Heart left ventricle (tissue), 16 donors: Measurements from ENCODE around the gene TEX26. TPM values are rescaled to one million over a fixed set of nuclear protein-coding genes. Genes with fewer than 3 reads are reported as not detected.

Experiments
- ATAC-seq, 4 donors: fragments of 200-7000 bp; cut with Tn5 transposase; one replicate each; pipeline ENCODE4 v1.9.1; 2020 to 2022; ENCODE audit warnings: moderate library complexity in 4 of 4, mild to moderate bottlenecking in 3 of 4, moderate number of reproducible peaks in 1 of 4
- DNase-seq, 5 donors: peaks; one replicate each; pipeline ENCODE4 v3.0.0-alpha.2; 2020
- H3K27ac ChIP-seq, 12 donors: fragments of 200-600 bp; sonication (generic) in 4 of 12; one replicate each; pipeline versions ENCODE4 v1.5.0 to v1.8.0; 2016 to 2022; ENCODE audit warnings: mild to moderate bottlenecking in 2 of 12
- H3K27me3 ChIP-seq, 9 donors: fragments of 200-600 bp; sonication (generic) in 2 of 9; one replicate each; pipeline versions ENCODE4 v1.5.1 to v1.8.0; 2016 to 2022; ENCODE audit warnings: mild to moderate bottlenecking in 3 of 9
- H3K36me3 ChIP-seq, 9 donors: fragments of 200-600 bp; sonication (generic) in 2 of 9; one replicate each; pipeline versions ENCODE4 v1.5.0 to v1.8.0; 2018 to 2022; ENCODE audit warnings: mild to moderate bottlenecking in 2 of 9
- H3K4me1 ChIP-seq, 12 donors: fragments of 200-600 bp; sonication (generic) in 4 of 12; one replicate each; pipeline versions ENCODE4 v1.5.0 to v1.8.0; 2016 to 2022; ENCODE audit warnings: mild to moderate bottlenecking in 3 of 12
- H3K4me3 ChIP-seq, 12 donors: fragments of 200-600 bp; sonication (generic) in 4 of 12; one replicate each; pipeline versions ENCODE4 v1.5.0 to v1.8.0; 2017 to 2022; ENCODE audit warnings: mild to moderate bottlenecking in 9 of 12, moderate library complexity in 4 of 12
- H3K9me3 ChIP-seq, 12 donors: fragments of 200-600 bp; sonication (generic) in 4 of 12; one replicate each; pipeline versions ENCODE4 v1.5.0 to v1.8.0; 2016 to 2022; ENCODE audit warnings: mild to moderate bottlenecking in 1 of 12
- POLR2A ChIP-seq, 2 donors: fragments of 450-650 bp; IDR thresholded peaks; one replicate each; pipeline ENCODE4 v1.6.1; 2017; ENCODE audit warnings: antibody characterized with exemption in 2 of 2, mild to moderate bottlenecking in 2 of 2, moderate library complexity in 2 of 2
- WGBS, 4 donors: extraction: QIAGEN DNeasy Blood & Tissue Kit in 2 of 4; methylation state at CpG; one replicate each; pipeline versions ENCODE4 v1.1.5 to v1.1.7; 2013 to 2018; 5-methylcytosine and 5-hydroxymethylcytosine counted together
- intact Hi-C, 10 donors: fragments of 100-400 bp; cut with DNase I; formaldehyde crosslinking; loops; one replicate each; pipeline versions ENCODE4 v1.11.1 to v1.14.2; 2022
- polyA plus RNA-seq, 2 donors: library from polyadenylated mRNA; stranded (reverse); fragments of 200-250 nt; gene quantifications; one replicate each; pipeline ENCODE4 v1.2.3, GENCODE V29; 2013
- total RNA-seq, 9 donors: library from RNA; depleted of rRNA in 2 of 9; stranded (reverse); fragments of >200 nt in 2 of 9; fragmentation: NEBNext Ultra II Directional in 3 of 9; extraction: Animal tissue kit (Norgen Biotek cat#: 25700) in 3 of 9; gene quantifications; one replicate each; pipeline versions ENCODE4 v1.1.0 to v1.2.4, GENCODE V29; 2016 to 2023
- TF ChIP-seq, protein P1 (sequence below), 12 donors: fragments of 200-600 bp; sonication (generic) in 4 of 12; IDR thresholded peaks; one replicate each; pipeline versions ENCODE4 v1.5.0 to v1.8.0; 2018 to 2022; ENCODE audit warnings: antibody characterized with exemption in 12 of 12, mild to moderate bottlenecking in 5 of 12
- donor health status: ischemic (EF 13 %, LVEDD 7.1; RV severe dilation, severe dysfunction).
- donor health status: healthy with polysubstance abuse.
- donor health status: DM: no; HTN: yes; CAD: no.
- donor health status: DM: no; HTN: no; CAD: no.
- donor health status: ischemic (EF 25% LVEDD 6.9; RV normal size, moderate dysfunction).
- donor health status: ischemic (EF 25% LVEDD 5.7; RV mildly dilated, moderate dysfunction).
- donor health status: healthy.
- donor health status: DM: yes; HTN: yes; CAD: no.
- donor health status: ischemic (EF 35%, LVEDD 5.7; RV mildly dilated, moderate dysfunction).
- donor health status: nonischemic (EF 11% LVEDD 7.7; RV severe dilation, severe dysfunction).
- donor health status: DM: yes; HTN: yes; CAD: no.
- donor health status: PGD.
- donor health status: ischemic (EF 29% LVEDD 5.4; RV normal size, mild dysfunction).
- donor health status: nonischemic (EF 23%, LVEDD 6.1; RV moderate dilation, normal function).

Gene TEX26
- total and polyA plus RNA-seq, 11 donors: not detected

DNA sequence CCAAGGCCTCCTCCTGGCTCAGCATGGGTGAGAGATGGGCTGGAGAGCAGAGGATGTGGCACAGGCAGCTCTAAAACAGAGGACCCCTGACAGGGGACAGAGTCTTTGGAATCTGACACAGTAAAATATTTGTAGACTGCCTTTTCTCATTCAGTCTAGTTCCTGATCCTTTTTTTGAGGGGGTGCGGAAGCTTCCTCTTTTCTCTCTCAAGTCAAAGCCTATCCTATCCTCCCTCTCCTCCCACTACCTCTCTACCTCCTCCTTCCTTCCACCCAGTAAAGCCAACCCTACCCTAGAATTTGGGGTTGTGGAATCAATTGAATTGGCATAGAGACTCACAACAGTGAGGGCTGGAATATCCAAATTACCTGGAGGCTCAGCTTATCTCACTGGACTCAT is 82.0 kb downstream of the TEX26 start:
- Histone ChIP-seq H3K4me3 (no peak overlapping the region), H3K27me3 (peaks cover 0 to 19% (median 0%) of the 10 kb centered on the region in 9 donors), H3K4me1 (no peaks in the 10 kb centered on the region), H3K9me3 (peaks cover 0 to 5% (median 0%) of the 10 kb centered on the region in 12 donors), H3K27ac (no peak overlapping the region), H3K36me3 (no peaks in the 10 kb centered on the region)
- WGBS, 4 donors: 89 to 97% (median 93%) methylated on average over 1 of the region's 1 CpG
- TF ChIP-seq, protein P1, sequence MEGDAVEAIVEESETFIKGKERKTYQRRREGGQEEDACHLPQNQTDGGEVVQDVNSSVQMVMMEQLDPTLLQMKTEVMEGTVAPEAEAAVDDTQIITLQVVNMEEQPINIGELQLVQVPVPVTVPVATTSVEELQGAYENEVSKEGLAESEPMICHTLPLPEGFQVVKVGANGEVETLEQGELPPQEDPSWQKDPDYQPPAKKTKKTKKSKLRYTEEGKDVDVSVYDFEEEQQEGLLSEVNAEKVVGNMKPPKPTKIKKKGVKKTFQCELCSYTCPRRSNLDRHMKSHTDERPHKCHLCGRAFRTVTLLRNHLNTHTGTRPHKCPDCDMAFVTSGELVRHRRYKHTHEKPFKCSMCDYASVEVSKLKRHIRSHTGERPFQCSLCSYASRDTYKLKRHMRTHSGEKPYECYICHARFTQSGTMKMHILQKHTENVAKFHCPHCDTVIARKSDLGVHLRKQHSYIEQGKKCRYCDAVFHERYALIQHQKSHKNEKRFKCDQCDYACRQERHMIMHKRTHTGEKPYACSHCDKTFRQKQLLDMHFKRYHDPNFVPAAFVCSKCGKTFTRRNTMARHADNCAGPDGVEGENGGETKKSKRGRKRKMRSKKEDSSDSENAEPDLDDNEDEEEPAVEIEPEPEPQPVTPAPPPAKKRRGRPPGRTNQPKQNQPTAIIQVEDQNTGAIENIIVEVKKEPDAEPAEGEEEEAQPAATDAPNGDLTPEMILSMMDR (IDR thresholded peaks at IDR 0.05): no peak
- no peak for TF ChIP-seq POLR2A (IDR thresholded peaks at IDR 0.05)
- DNase-seq: no peak
- intact Hi-C loops: no loop called here
- no peak for ATAC-seq

DNA sequence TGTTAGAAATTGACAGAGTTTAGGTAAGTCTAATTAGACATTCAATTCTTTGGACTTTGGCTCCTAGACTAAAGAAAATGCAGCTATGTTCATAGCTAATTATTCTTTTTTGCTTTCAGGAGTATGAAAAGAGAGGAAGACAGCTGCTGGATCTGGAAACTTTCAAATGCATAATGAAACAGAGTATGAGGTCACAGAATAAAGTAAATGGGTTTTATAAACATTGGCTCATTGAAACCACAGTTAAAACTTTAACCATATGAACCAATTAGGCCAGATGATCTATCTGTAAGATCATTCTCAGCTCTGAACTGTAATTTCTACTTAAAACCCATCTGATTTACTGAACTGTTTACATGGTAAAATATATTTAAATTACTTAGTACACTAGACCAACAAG is 82.7 kb downstream of the TEX26 start:
- intact Hi-C loops: no loop called here
- TF ChIP-seq, protein P1 (IDR thresholded peaks at IDR 0.05): no peak
- TF ChIP-seq POLR2A (IDR thresholded peaks at IDR 0.05): no peak
- H3K27ac ChIP-seq: no peak overlapping the region
- ATAC-seq (no peak), DNase-seq (no peak)
- no peak overlapping the region for H3K4me3 ChIP-seq
- no peaks in the 10 kb centered on the region for H3K36me3 ChIP-seq
- peaks cover 0 to 14% (median 0%) of the 10 kb centered on the region in 9 donors for H3K27me3 ChIP-seq
- no peaks in the 10 kb centered on the region for H3K4me1 ChIP-seq
- peaks cover 0 to 5% (median 0%) of the 10 kb centered on the region in 12 donors for H3K9me3 ChIP-seq

DNA sequence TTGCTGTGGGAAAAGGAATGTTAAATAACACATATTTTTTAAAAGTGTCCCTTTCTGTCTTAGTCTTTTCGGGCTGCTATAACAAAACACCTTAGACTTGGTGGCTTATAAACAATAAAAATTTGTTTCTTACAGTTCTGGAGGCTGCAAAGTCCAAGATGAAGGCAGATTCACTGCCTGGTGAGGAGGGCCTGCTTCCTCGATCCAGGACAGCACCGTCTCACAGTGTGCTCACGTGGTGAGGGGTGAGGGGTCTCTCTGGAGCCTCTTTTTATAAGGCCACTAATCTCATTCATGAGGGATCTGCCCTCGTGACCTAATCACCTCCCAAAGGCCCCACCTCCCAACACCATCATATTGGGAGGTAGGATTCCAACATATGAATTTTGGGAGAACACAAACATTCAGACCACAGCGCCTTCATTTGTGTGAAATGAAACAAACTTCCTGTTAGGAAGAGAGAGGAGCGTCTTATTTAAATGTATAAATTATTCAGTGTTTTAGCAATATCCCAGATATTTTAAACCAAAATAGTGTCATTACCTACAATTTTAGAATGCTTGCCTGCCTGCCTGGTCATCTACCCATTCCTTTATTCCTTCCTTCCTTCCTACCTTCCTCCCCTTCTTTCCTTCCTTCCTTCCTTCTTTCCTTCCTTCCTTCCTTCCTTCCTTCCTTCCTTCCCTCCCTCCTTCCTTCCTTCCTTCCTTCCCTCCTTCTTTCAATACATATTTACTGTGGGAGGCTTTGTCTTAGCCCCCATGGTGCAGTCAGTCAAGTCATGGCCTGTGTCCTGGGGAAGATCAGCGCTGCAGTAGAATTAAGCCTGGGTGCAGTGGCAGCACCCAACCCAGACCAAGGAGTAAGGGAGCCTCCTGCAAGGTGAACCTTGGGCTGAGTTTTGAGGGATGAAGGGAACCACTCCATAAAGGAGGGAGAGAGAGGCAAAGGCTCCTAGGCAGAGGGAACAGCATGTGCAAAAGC is 84.2 kb downstream of the TEX26 start:
- intact Hi-C loops: no loop called here
- no peaks in the 10 kb centered on the region for H3K36me3 ChIP-seq
- whole genome bisulfite sequencing, 4 donors: 82 to 90% (median 86%) methylated on average over 8 of the region's 8 CpGs
- ATAC-seq (no peak), DNase-seq (no peak)
- peaks cover 0 to 6% (median 0%) of the 10 kb centered on the region in 9 donors for H3K27me3 ChIP-seq
- TF ChIP-seq, protein P1 (IDR thresholded peaks at IDR 0.05): no peak
- no peak for TF ChIP-seq POLR2A (IDR thresholded peaks at IDR 0.05)
- H3K4me3 ChIP-seq: no peak overlapping the region
- peaks cover 0 to 5% (median 0%) of the 10 kb centered on the region in 12 donors for H3K9me3 ChIP-seq
- no peaks in the 10 kb centered on the region for H3K4me1 ChIP-seq
- H3K27ac ChIP-seq: no peak overlapping the region

DNA sequence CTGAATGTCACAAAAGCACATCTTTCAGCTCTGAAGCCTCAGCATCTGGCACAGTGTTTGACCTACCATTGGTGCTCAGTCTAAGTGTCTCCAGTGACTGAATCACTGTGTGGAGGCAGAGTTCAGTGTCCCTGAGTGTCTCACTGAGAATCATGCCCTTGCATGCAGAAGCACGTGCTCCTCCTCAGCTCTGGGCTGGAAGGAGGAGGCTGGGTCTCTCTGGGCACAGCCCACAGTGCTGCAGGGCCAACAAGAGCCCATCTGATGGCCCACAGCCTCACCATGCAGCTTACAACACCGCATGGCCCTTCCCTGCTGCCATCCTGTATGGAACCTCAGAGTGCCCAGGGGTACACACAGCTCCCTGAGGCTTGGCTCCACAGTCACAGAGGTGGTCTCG is 86.1 kb downstream of the TEX26 start:
- TF ChIP-seq POLR2A (IDR thresholded peaks at IDR 0.05): no peak
- TF ChIP-seq, protein P1 (IDR thresholded peaks at IDR 0.05): no peak
- 50 to 94% (median 90%) methylated on average over 1 to 3 of the region's 3 CpGs for WGBS, 4 donors
- DNase-seq (no peak), ATAC-seq (no peak)
- intact Hi-C loops: no loop called here
- Histone ChIP-seq H3K4me1 (no peaks in the 10 kb centered on the region), H3K27me3 (peaks cover 0 to 6% (median 0%) of the 10 kb centered on the region in 9 donors), H3K36me3 (no peaks in the 10 kb centered on the region), H3K27ac (no peak overlapping the region), H3K9me3 (peaks cover 0 to 5% (median 0%) of the 10 kb centered on the region in 12 donors), H3K4me3 (no peak overlapping the region)
